ENCODE measurements around the gene DDX6.
"Not testable (repeated sequence)": the region's sequence is repeated elsewhere in the genome, so short reads cannot be mapped to it uniquely, and the experiment has no call there.

- TF ChIP-seq POLR2A, CTCF (IDR thresholded peaks at IDR 0.05): not testable (repeated sequence)
Measured at GRCh38 chr11:118721478-118722015, 69.4 kb downstream of the DDX6 start.

All from thyroid gland (tissue), 4 donors.